Right lobe of liver (tissue), 6 donors: ENCODE results near the gene KLHL26. TPM values are rescaled to one million over a fixed set of nuclear protein-coding genes. Genes with fewer than 3 reads are reported as not detected.

Experiments used
- ATAC-seq, 4 donors: fragments of 200-7000 bp; cut with Tn5 transposase; one replicate each; pipeline ENCODE4 v1.9.1; 2020; ENCODE audit warnings: mild to moderate bottlenecking in 4 of 4, moderate library complexity in 4 of 4
- DNase-seq, 3 donors: peaks; one replicate each; pipeline ENCODE4 v3.0.0-alpha.2; 2020
- H3K27ac ChIP-seq, 3 donors: fragments of 200-600 bp; one replicate each; pipeline ENCODE4 v1.8.0; 2022
- H3K27me3 ChIP-seq, 2 donors: fragments of 200-600 bp; one replicate each; pipeline ENCODE4 v1.8.0; 2022
- H3K36me3 ChIP-seq, 4 donors: fragments of 200-600 bp; sonication (generic) in 1 of 4; one replicate each; pipeline versions ENCODE4 v1.5.1 to v1.8.0; 2017 to 2022; ENCODE audit warnings: control low read depth in 1 of 4
- H3K4me1 ChIP-seq, 4 donors: fragments of 200-600 bp; sonication (generic) in 1 of 4; one replicate each; pipeline versions ENCODE4 v1.5.1 to v1.8.0; 2017 to 2022; ENCODE audit warnings: control low read depth in 1 of 4
- H3K4me3 ChIP-seq, 3 donors: fragments of 200-600 bp; one replicate each; pipeline ENCODE4 v1.8.0; 2022
- H3K9me3 ChIP-seq, 4 donors: fragments of 200-600 bp; sonication (generic) in 1 of 4; one replicate each; pipeline versions ENCODE4 v1.5.1 to v1.8.0; 2017 to 2022; ENCODE audit warnings: control low read depth in 1 of 4
- POLR2A ChIP-seq: fragments of 450-650 bp; IDR thresholded peaks from one replicate; pipeline ENCODE4 v1.6.1; 2017; ENCODE audit warnings: antibody characterized with exemption, mild to moderate bottlenecking
- WGBS: methylation state at CpG from one replicate; pipeline ENCODE4 v1.1.6; 2018; ENCODE audit warnings: low coverage, low lambda C conversion rate; ENCODE audit not compliant: insufficient coverage; ENCODE audit errors: missing lambda C conversion rate; 5-methylcytosine and 5-hydroxymethylcytosine counted together
- intact Hi-C, 2 donors: fragments of 100-400 bp; cut with DNase I; formaldehyde crosslinking; loops; one replicate each; pipeline versions ENCODE4 v1.11.2 to v1.14.1; 2022
- long read RNA-seq: library from polyadenylated mRNA; unstranded; transcript quantifications from one replicate; pipeline ENCODE4 v2.0.0, GENCODE V29; 2019
- total RNA-seq, 6 experiments: library from RNA; depleted of rRNA in 2 of 6; stranded (reverse); fragments of >200 nt in 2 of 6; fragmentation: NEBNext Ultra II Directional in 3 of 6; extraction: Animal tissue kit (Norgen Biotek cat#: 25700) in 3 of 6; gene quantifications; one replicate each; pipeline versions ENCODE4 v1.1.0 to v1.2.4, GENCODE V29; 2016 to 2023
- TF ChIP-seq, protein P1 (sequence below), 4 donors: fragments of 200-600 bp in 3 of 4; fragments of 450-650 bp in 1 of 4; IDR thresholded peaks; one replicate each; pipeline versions ENCODE4 v1.5.1 to v1.8.0; 2016 to 2022; ENCODE audit warnings: antibody characterized with exemption in 4 of 4, mild to moderate bottlenecking in 2 of 4
- donor health status: DM: no; HTN: yes; CAD: no.
- donor health status: DM: no; HTN: no; CAD: no.
- donor health status: DM: no; HTN: no; CAD: no.
- donor health status: DM: no; HTN: yes; CAD: no.
- donor health status: DM: no; HTN: yes; CAD: no.

KLHL26 gene, protein sequence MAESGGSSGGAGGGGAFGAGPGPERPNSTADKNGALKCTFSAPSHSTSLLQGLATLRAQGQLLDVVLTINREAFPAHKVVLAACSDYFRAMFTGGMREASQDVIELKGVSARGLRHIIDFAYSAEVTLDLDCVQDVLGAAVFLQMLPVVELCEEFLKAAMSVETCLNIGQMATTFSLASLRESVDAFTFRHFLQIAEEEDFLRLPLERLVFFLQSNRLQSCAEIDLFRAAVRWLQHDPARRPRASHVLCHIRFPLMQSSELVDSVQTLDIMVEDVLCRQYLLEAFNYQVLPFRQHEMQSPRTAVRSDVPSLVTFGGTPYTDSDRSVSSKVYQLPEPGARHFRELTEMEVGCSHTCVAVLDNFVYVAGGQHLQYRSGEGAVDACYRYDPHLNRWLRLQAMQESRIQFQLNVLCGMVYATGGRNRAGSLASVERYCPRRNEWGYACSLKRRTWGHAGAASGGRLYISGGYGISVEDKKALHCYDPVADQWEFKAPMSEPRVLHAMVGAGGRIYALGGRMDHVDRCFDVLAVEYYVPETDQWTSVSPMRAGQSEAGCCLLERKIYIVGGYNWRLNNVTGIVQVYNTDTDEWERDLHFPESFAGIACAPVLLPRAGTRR
- total RNA-seq: 1 to 10 TPM; 3.8 to 5.0 (median 4.7) TPM
- long read RNA-seq: 0 reads

GRCh38 chr19:18636969-18637629, at the start of gene KLHL26:
KLHL26 (plus strand) TSS chr19:18637028; CDS start chr19:18637055, 27 bp downstream.
- H3K9me3 ChIP-seq: no peaks in the 10 kb centered on the region
- intact Hi-C loops: no loop called here
- 10% methylated on average over 9 of the region's 47 CpGs for WGBS
- no peaks in the 10 kb centered on the region for H3K36me3 ChIP-seq
- ATAC-seq (no peak), DNase-seq (no peak)
- H3K27ac ChIP-seq: peak within 1 kb of the TSS in 2 of 3 donors; percentile 60 to 67
- TF ChIP-seq, protein P1, sequence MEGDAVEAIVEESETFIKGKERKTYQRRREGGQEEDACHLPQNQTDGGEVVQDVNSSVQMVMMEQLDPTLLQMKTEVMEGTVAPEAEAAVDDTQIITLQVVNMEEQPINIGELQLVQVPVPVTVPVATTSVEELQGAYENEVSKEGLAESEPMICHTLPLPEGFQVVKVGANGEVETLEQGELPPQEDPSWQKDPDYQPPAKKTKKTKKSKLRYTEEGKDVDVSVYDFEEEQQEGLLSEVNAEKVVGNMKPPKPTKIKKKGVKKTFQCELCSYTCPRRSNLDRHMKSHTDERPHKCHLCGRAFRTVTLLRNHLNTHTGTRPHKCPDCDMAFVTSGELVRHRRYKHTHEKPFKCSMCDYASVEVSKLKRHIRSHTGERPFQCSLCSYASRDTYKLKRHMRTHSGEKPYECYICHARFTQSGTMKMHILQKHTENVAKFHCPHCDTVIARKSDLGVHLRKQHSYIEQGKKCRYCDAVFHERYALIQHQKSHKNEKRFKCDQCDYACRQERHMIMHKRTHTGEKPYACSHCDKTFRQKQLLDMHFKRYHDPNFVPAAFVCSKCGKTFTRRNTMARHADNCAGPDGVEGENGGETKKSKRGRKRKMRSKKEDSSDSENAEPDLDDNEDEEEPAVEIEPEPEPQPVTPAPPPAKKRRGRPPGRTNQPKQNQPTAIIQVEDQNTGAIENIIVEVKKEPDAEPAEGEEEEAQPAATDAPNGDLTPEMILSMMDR (IDR thresholded peaks at IDR 0.05): no peak
- peak; percentile 58 for TF ChIP-seq POLR2A
- no peaks in the 10 kb centered on the region for H3K27me3 ChIP-seq
- peak within 1 kb of the TSS; percentile 69 to 83 (median 77) for H3K4me3 ChIP-seq
- peaks cover 0 to 10% (median 0%) of the 10 kb centered on the region in 4 donors for H3K4me1 ChIP-seq

DNA sequence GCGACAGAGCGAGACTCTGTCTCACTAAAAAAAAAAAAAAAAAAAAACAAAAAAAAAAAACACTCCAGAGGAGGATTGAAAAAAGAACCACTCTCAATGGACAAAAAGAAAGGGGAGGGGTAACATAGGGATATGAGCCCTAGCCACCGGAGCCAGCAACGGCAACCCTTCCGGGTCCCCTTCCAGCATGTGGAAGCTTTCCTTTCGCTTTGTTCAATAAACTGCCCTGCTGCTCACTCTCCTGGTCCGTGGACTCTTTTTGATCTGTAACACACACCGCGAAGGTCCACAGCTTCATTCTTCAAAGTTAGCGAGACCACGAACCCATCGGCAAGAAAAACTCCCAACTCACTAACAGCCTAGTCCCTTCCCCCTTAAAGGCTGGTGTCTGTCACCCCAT, 49.3 kb upstream of the KLHL26 start:
- Histone ChIP-seq H3K27ac (no peak overlapping the region), H3K27me3 (no peaks in the 10 kb centered on the region), H3K4me1 (peaks cover 0 to 8% (median 4%) of the 10 kb centered on the region in 4 donors), H3K36me3 (peaks cover 0 to 9% (median 2%) of the 10 kb centered on the region in 4 donors), H3K9me3 (no peaks in the 10 kb centered on the region), H3K4me3 (no peak overlapping the region)
- no peak for DNase-seq
- no peak for ATAC-seq
- 87% methylated on average over 7 of the region's 12 CpGs for WGBS
- TF ChIP-seq POLR2A: no peak
- TF ChIP-seq, protein P1 (IDR thresholded peaks at IDR 0.05): no peak
- intact Hi-C loops: no loop called here

- intact Hi-C loops: no loop called here
- H3K4me1 ChIP-seq: peaks cover 0 to 8% (median 4%) of the 10 kb centered on the region in 4 donors
- peak overlapping the region; percentile 52 to 78 (median 65) for H3K27ac ChIP-seq
- TF ChIP-seq, protein P1 (IDR thresholded peaks at IDR 0.05): no peak
- TF ChIP-seq POLR2A: no peak
- DNase-seq: no peak
- H3K4me3 ChIP-seq: peak overlapping the region; percentile 77 to 92 (median 86)
- WGBS: 35% methylated on average over 9 of the region's 16 CpGs
- peaks cover 0 to 9% (median 2%) of the 10 kb centered on the region in 4 donors for H3K36me3 ChIP-seq
- no peaks in the 10 kb centered on the region for H3K9me3 ChIP-seq
- ATAC-seq: no peak
- no peaks in the 10 kb centered on the region for H3K27me3 ChIP-seq
Observed at GRCh38 chr19:18587962-18588610, 48.7 kb upstream of the KLHL26 start.

GRCh38 chr19:18588611-18589379, 48.0 kb upstream of the KLHL26 start, which contains the start of gene REX1BD:
REX1BD (plus strand) TSS chr19:18588798; CDS start chr19:18588802, 4 bp downstream.
- peak within 1 kb of the TSS; percentile 52 to 78 (median 65) for H3K27ac ChIP-seq
- intact Hi-C loops: no loop called here
- peak within 1 kb of the TSS; percentile 77 to 92 (median 86) for H3K4me3 ChIP-seq
- H3K4me1 ChIP-seq: peaks cover 0 to 8% (median 4%) of the 10 kb centered on the region in 4 donors
- H3K9me3 ChIP-seq: no peaks in the 10 kb centered on the region
- peak; percentile 83 to 87 (median 87) for DNase-seq
- ATAC-seq: peak; percentile 84 to 91 (median 87)
- no peaks in the 10 kb centered on the region for H3K27me3 ChIP-seq
- TF ChIP-seq, protein P1 (IDR thresholded peaks at IDR 0.05): peak; percentile 88 to 95 (median 90)
- peak; percentile 61 for TF ChIP-seq POLR2A
- WGBS: 2% methylated on average over 11 of the region's 72 CpGs
- H3K36me3 ChIP-seq: peaks cover 0 to 9% (median 2%) of the 10 kb centered on the region in 4 donors
